Keratinocyte (primary cell): ENCODE measurements around the gene MON2. TPM values are rescaled to one million over a fixed set of nuclear protein-coding genes. Genes with fewer than 3 reads are reported as not detected.

Experiments
- DNase-seq: peaks from one replicate; pipeline ENCODE4 v3.0.0-alpha.2; 2011; ENCODE audit warnings: low read depth, missing footprints, low spot score
- FAIRE-seq: peaks from 2 replicates; lab custom pipeline; 2011; peaks lifted over from hg19 to GRCh38; lab: Jason Lieb, UNC
- H2AFZ ChIP-seq: 2 replicates; pipeline ENCODE4 v1.6.0; 2012; ENCODE audit warnings: low read length, control low read depth, inconsistent platforms; ENCODE audit not compliant: control insufficient read depth
- H3K27ac ChIP-seq: 2 replicates; pipeline ENCODE4 v1.5.1; 2011; ENCODE audit warnings: low read length; ENCODE audit not compliant: control insufficient read depth, insufficient read depth
- H3K27me3 ChIP-seq: 3 replicates; pipeline ENCODE4 v1.6.0; 2011; ENCODE audit warnings: low read length; ENCODE audit not compliant: control insufficient read depth, insufficient read depth; ENCODE audit errors: extremely low read depth
- H3K36me3 ChIP-seq, 2 experiments: 2 replicates in 1 of 2; 3 replicates in 1 of 2; pipeline ENCODE4 v1.5.1; 2011; ENCODE audit warnings: low read length in 2 of 2, mild to moderate bottlenecking in 1 of 2; ENCODE audit not compliant: control insufficient read depth in 2 of 2, insufficient read depth in 2 of 2; ENCODE audit errors: extremely low read depth in 1 of 2
- H3K4me1 ChIP-seq: 3 replicates; pipeline ENCODE4 v1.5.1; 2011; ENCODE audit warnings: low read length; ENCODE audit not compliant: control insufficient read depth, insufficient read depth; ENCODE audit errors: extremely low read depth
- H3K4me2 ChIP-seq: 3 replicates; pipeline ENCODE4 v1.6.0; 2011; ENCODE audit warnings: low read depth, low read length; ENCODE audit not compliant: control insufficient read depth, insufficient read depth; ENCODE audit errors: extremely low read depth
- H3K4me3 ChIP-seq, 3 experiments: fragments of 200-600 bp in 1 of 3; sonication (generic) in 1 of 3; 2 replicates in 2 of 3; 3 replicates in 1 of 3; pipeline ENCODE4 v1.5.1; 2011 to 2016; ENCODE audit warnings: low read length in 3 of 3, mild to moderate bottlenecking in 3 of 3, control low read depth in 2 of 3, inconsistent platforms in 1 of 3, low read depth in 1 of 3, mixed read lengths in 1 of 3, mixed run types in 1 of 3, moderate library complexity in 1 of 3; ENCODE audit not compliant: control insufficient read depth in 2 of 3, insufficient read depth in 2 of 3; ENCODE audit errors: extremely low read depth in 1 of 3
- H3K79me2 ChIP-seq: 2 replicates; pipeline ENCODE4 v1.6.0; 2012; ENCODE audit warnings: low read length; ENCODE audit not compliant: control insufficient read depth, insufficient read depth
- H3K9ac ChIP-seq: 3 replicates; pipeline ENCODE4 v1.6.0; 2011; ENCODE audit warnings: low read length; ENCODE audit not compliant: control insufficient read depth, insufficient read depth; ENCODE audit errors: extremely low read depth
- H3K9me1 ChIP-seq: 3 replicates; pipeline ENCODE4 v1.6.0; 2011; ENCODE audit warnings: low read length; ENCODE audit not compliant: control insufficient read depth, insufficient read depth; ENCODE audit errors: extremely low read depth
- H3K9me3 ChIP-seq: 2 replicates; pipeline ENCODE4 v1.5.1; 2012; ENCODE audit warnings: low read depth, low read length; ENCODE audit not compliant: control insufficient read depth
- H4K20me1 ChIP-seq: 3 replicates; pipeline ENCODE4 v1.6.0; 2011; ENCODE audit warnings: low read length; ENCODE audit not compliant: control insufficient read depth, insufficient read depth; ENCODE audit errors: extremely low read depth
- EZH2 ChIP-seq: IDR thresholded peaks from one replicate; pipeline ENCODE4 v1.6.1; 2012; ENCODE audit warnings: inconsistent platforms, mild to moderate bottlenecking, low read length, moderate library complexity
- dilution Hi-C: fragments of 300-500 bp; cut with MboI; formaldehyde crosslinking; loops from one replicate; pipeline ENCODE4 v1.7.0; 2020; ENCODE audit warnings: low sequenced_read_pairs; ENCODE audit not compliant: extremely low pct_ligation_motif_present
- polyA plus RNA-seq, 5 experiments: library from polyadenylated mRNA; depleted of rRNA in 3 of 5; stranded (reverse) in 3 of 5; stranded (forward) in 1 of 5; unstranded in 1 of 5; fragments of >200 nt; gene quantifications; 1 replicate in 1 of 5; 2 replicates in 3 of 5; 3 replicates in 1 of 5; pipeline versions ENCODE4 v1.2.1 to v1.2.3, GENCODE V29; 2011 to 2012; ENCODE audit warnings: missing spikeins in 2 of 5, low read depth in 1 of 5, low replicate concordance in 1 of 5
- TF ChIP-seq, protein P1 (sequence below), 3 experiments: IDR thresholded peaks in 1 of 3; conservative IDR thresholded peaks in 1 of 3; optimal IDR thresholded peaks in 1 of 3; 2 replicates in 2 of 3; 3 replicates in 1 of 3; pipeline versions ENCODE3 to v1.5.1; 2011; ENCODE audit warnings: low read length in 3 of 3, mild to moderate bottlenecking in 3 of 3, moderate library complexity in 2 of 3, control low read depth in 1 of 3, inconsistent platforms in 1 of 3; ENCODE audit not compliant: insufficient read depth in 2 of 3; ENCODE audit errors: extremely low read depth in 1 of 3

MON2 gene
- polyA plus RNA-seq, 1 donor (not counting 4 experiments of a cell fraction or from before 2014, with no cell fraction given) = 18.5 TPM

DNA sequence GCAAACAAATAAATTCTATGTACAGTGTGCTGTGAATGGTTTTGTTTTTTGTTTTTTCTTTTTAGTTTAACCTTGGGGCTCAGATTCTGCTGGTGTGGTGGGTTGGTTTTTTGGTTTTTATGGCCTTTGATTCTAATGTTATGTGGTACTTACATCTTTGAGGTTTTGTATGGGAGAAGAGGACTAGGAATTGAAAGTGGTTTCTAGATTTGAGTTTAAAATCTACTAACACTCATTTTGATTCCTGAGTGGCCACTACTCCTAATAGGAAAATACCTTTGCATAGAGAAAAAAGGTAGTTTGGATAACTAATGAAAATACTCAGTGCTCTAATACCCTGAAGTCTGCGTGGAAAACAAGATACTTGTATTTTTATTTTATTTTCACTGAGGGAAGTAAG is 137.7 kb downstream of the MON2 start:
- Histone ChIP-seq H3K9me1 (no peaks in the 10 kb centered on the region), H3K27me3 (no peaks in the 10 kb centered on the region), H3K9me3 (no peaks in the 10 kb centered on the region), H3K4me2 (peak overlapping the region; percentile 92), H3K79me2 (peaks cover 34% of the 10 kb centered on the region), H2AFZ (no peak overlapping the region), H3K4me1 (peaks cover 16% of the 10 kb centered on the region), H3K4me3 (peak overlapping the region; percentile 71 to 95 (median 75)), H4K20me1 (no peaks in the 10 kb centered on the region), H3K9ac (peak overlapping the region; percentile 99), H3K36me3 (no peaks in the 10 kb centered on the region), H3K27ac (peak overlapping the region; percentile 95)
- DNase-seq = no peak
- TF ChIP-seq, protein P1, sequence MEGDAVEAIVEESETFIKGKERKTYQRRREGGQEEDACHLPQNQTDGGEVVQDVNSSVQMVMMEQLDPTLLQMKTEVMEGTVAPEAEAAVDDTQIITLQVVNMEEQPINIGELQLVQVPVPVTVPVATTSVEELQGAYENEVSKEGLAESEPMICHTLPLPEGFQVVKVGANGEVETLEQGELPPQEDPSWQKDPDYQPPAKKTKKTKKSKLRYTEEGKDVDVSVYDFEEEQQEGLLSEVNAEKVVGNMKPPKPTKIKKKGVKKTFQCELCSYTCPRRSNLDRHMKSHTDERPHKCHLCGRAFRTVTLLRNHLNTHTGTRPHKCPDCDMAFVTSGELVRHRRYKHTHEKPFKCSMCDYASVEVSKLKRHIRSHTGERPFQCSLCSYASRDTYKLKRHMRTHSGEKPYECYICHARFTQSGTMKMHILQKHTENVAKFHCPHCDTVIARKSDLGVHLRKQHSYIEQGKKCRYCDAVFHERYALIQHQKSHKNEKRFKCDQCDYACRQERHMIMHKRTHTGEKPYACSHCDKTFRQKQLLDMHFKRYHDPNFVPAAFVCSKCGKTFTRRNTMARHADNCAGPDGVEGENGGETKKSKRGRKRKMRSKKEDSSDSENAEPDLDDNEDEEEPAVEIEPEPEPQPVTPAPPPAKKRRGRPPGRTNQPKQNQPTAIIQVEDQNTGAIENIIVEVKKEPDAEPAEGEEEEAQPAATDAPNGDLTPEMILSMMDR (optimal IDR thresholded peaks at IDR 0.05 in 1 of 3, IDR thresholded peaks at IDR 0.05 in 1 of 3, conservative IDR thresholded peaks at IDR 0.05 in 1 of 3; ENCODE audit: extremely low read depth in 1 of 3, insufficient read depth in 2 of 3, low read length in 3 of 3) = no peak
- no peak for TF ChIP-seq EZH2
- dilution Hi-C loops = loop anchor here (25.0 kb wide), 1 partner anchor 183 kb away; no protein-coding TSS in a partner anchor
- FAIRE-seq = no peak

DNA sequence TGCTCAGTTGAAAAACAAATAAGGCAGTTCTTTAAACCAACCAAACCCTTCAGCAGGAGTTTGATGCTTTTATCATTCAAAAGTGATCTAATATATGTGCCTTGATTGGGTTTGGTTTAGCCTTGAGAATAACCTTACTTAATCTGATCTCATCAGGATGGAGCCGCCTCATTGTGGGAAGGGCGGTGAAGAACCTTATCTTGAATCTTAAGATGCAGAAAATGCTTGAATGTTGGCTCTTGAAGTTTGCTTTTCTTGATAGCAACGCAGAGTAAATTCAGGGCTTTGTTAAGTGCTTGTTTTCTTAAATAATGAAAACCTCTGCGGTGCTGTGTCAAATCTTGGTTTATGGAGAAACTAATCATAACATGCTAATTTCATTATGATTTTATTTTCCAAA is 138.2 kb downstream of the MON2 start:
- Histone ChIP-seq H3K36me3 (no peaks in the 10 kb centered on the region), H3K4me3 (peak overlapping the region; percentile 71 to 95 (median 75)), H2AFZ (no peak overlapping the region), H3K4me1 (peaks cover 16% of the 10 kb centered on the region), H4K20me1 (no peaks in the 10 kb centered on the region), H3K9me3 (no peaks in the 10 kb centered on the region), H3K4me2 (peak overlapping the region; percentile 92), H3K79me2 (peaks cover 35% of the 10 kb centered on the region), H3K27ac (no peak overlapping the region), H3K27me3 (no peaks in the 10 kb centered on the region), H3K9me1 (no peaks in the 10 kb centered on the region), H3K9ac (peak overlapping the region; percentile 99)
- TF ChIP-seq, protein P1 (optimal IDR thresholded peaks at IDR 0.05 in 1 of 3, IDR thresholded peaks at IDR 0.05 in 1 of 3, conservative IDR thresholded peaks at IDR 0.05 in 1 of 3; ENCODE audit: extremely low read depth in 1 of 3, insufficient read depth in 2 of 3, low read length in 3 of 3) = no peak
- no peak for TF ChIP-seq EZH2
- dilution Hi-C loops = loop anchor here (25.0 kb wide), 1 partner anchor 182 kb away; no protein-coding TSS in a partner anchor
- FAIRE-seq (no peak), DNase-seq (no peak)
